HG03558 (cell line): ENCODE results near the gene MIDN.

Source experiments
- ATAC-seq: cut with Tn5 transposase; IDR thresholded peaks from one replicate; pipeline ENCODE4 v1.9.1; 2021; ENCODE audit warnings: moderate number of reproducible peaks; ENCODE audit not compliant: unreplicated experiment; ENCODE audit errors: extremely low read depth

MIDN gene

DNA sequence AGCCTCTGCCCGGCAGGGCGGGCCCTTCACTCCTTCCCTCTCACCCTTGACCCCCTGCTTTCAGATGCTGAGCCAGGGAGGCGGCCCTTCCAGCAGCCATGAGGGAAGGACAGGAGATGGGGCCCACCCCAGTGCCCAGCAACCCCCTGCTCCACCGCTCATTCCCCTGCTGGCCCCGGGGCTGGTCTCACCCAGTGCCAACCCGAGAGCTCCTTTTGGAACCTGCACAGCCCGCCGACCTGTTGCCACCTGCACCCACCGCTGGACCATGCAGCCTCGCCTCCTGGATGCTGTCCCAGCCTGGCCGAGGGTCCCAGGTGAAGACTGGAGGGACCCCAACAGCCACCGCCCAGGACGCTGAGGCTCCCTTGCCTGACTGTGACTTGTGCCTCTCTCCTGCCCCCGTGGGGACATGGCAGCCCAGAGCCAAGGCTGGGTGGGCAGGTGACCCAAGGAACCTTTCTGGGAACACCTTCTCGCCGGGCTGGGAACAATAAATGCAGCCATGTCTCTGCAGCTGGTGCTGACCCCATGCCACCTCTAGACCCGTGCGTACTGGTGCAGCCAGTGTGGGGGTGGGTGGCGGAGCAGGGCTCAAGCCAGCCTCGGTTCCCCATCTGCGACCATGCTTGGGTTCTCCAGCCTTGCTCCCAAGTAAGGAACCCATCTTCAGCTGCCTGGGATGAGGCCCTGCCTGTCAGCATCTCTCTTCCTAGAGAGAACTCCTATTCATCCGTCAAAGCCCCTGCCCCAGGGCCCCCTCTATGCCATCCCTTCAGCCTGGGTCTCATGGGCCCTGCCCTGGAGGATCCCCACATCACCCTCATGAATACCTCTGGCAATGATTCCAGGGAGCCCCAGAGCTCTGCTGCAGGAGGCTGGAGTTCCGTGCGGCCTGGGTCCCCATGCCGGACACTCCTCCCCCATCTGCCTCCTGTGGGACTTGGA is 30.6 kb downstream of the MIDN start:
- ATAC-seq: no peak

DNA sequence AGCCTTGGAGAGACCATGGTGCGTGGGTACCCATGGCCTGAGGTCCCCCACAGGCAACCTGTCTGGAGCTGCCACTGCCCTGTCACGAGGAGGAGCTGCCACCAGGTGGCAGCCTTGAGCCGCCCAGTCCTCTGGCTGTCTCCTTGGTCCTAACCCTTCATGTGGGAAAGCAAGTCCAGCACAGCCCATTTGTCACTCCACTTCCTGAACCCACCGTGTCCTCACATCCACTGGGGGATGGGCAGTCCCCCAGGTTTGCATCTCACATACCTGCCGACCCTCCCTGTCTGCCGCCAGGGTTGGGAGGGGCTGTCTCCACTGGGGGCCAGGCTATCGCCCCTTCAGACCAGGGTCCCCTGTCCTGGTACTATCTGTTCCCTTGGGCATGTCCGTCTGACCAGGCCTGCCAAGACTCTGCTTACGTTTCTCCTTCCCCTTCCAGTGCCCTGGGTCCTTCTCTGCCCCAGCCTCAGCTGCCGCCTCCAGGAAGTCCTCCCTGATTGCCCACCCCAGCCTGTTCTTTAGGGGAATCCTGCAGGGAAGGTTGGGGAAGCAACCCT is 31.5 kb downstream of the MIDN start:
- no peak for ATAC-seq

DNA sequence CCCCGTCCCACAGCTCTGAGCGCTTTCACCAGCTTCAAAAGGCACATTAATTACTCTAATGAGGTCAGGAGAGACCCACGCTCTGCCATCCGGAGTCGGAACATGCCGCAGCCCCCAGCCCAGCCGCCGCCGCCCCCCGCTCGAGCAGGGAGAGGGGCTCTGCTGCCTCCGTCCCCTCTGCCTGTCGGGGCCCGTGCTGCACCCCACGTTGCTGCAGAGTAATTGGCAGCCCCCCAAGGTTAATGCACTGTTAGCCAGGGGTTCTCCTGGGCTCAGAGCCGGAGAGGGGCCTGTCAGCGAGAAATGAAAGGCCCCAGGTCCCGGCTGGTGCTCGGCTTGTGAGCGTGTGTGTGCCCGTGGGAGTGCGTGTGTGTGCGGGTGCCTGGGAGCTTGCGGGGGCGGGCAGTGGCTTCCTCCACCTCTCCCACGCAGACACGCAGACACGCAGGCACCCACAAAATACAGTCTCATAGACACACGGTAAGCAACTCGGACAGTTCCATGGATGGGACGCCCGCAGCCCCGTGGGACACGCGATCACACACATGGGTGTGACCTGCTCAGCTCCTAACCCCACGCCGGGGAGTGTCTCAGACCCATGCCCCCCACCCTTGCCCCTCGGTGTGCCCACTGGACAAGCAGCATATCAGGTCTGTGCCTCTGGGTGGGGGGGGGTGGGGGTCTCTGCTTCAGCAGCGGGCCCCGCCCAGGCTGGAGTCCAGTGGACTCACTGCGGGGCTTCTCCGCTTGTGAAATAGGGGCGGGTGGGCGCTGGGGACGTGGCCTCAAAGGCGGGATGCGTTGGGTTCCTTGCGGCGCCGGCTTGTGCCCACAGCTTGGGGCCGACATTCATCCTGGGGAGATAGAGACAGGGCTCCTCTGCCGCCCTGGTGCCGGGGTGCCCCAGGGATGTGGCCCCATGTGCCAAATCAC is 32.5 kb downstream of the MIDN start:
- ATAC-seq: no peak

DNA sequence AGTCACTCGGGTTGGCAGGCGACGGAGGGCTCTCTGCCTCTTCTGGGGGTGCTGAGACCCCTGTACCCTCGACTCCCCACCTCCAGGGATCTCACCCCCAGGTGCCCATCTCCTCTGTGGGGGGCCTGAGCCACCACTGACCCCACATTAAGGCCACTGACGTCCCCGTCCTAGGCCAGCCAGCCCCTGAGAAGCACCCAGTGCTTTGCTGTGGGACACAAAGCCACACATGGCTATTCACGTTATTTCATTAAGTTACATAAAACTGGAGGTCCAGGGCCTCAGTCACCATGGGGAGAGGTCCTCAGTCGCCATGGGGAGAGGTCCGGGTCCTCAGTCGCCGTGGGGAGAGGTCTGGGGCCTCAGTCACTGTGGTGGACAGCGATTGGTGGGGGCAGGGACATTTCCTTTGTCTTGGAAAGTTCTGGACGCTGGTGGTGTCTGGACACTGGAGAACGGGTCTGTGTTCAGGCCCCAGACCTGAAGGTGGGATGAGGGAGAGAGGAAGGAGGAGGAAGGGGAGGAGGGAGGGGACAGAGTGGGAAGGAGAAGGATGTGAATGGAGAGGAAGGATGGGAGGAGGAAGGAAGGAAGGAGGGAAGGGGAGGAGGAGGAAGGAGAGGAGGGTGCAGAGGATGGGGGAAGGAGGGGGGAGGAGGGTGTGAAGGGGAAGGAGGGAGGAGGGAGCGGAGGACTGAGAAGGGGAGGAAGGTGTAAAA is 33.3 kb downstream of the MIDN start:
- ATAC-seq: no peak

DNA sequence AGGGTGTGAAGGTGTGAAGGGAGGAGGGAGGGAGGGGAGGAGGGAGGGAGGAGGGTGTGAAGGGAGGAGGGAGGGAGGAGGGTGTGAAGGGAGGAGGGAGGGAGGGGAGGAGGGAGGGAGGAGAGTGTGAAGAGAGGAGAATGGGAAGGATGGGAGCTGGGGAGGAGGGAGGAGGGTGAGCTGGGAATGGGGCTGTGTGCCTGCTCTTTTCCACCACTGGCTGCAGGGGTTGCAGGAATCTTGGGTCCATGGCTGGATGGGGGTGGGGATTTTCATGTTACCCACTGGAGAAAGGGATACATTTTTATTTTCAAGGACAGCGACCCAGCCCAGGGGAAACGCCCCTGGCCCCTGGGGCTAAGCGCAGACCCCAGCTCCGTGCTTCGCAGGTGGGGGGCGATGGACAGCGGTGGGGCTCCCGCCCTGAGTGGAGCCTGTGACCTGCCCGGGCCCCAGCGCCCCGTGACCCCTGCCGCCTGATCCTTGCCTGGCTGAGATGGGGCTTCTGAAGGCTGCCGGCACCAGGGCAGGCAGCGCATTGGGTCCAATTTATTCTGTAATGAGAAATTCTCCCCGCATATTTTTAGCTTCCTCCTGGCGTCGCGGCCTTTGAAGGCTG is 34.3 kb downstream of the MIDN start:
- ATAC-seq: no peak

DNA sequence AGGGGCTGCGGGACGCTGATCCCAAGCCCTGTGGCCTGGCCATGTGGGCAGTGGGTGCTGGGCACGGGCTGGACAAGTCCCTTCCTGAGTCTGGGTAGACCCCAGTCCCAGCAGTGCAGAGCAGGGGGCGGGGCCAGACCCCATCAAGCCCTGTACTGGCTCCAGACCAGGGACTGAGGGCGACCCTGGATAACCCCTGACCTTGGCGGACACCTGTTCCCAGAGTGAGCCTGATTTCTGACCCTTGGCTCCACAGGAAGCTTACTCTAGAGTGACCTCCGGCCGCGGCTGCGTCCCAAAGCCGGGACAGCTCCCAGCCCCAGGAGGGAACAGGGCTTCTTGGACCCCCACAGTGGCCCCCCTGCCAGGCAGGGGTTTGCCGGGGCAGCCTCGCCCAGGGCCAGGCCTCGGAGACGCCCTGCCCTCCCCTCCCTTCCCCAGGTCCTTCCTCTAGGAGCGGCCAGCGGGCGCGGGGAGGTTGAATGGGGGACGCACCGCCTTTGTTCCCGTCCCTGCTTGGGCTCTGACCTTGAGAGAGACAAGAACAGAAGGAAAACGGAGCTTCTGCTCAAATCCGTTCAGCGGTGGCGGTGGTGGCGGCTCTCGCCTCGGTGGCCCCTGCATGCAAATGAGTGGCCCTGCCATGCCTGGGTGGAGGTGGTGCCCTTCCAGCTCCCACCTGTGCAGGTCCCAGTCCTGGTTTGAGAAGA is 35.0 kb downstream of the MIDN start:
- no peak for ATAC-seq

DNA sequence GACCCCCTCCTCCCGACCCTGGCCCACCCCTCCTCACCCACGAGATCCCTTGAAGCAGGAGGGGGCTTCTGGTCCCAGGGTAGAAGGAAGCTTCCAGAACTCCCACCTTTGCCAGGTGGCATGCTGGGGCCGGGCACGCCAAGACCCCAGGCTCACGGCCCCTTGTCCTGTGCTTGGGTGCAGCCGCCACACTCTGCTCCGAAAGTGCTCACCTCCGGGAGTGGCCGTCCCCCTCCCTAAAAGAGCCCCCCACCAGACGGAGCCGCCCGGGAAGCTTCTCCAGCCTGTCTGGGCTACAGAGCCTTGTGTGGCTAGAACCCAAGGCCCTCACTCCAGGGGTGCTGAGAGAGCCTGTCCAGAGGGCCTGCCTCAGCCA is 35.5 kb downstream of the MIDN start:
- no peak for ATAC-seq

DNA sequence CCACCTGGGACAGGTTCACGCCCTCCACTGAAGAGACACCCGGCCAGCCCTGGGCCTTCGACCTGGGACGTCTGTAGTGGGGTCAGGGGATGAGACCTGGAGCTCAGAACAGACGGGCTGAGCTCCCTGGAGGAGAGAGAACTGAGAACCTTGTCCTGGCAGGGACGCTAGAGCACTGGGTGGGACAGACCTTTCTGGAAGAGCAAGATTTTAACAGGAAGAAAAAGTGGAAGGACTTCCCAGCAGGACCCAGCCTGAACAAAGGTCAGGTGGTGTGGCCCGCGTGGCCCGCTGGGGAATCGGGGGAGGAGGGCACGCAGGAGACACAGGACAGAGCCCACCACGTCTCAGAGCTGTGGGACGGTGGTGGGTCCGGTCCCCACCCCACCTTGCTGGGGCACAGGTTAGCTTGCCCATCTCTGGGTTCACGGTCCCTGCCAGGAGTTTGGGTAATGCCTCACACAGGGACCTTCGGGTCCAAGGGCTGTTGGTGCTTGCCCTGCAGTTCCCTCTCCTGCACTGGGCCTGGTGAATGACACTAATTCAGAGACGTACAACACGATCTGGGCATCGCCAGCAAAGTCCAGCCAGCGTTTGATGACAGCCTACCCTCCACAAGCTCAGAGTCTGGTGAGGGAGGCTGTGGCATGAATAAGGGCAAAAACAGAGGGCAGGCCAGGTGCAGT is 36.1 kb downstream of the MIDN start:
- ATAC-seq: no peak

DNA sequence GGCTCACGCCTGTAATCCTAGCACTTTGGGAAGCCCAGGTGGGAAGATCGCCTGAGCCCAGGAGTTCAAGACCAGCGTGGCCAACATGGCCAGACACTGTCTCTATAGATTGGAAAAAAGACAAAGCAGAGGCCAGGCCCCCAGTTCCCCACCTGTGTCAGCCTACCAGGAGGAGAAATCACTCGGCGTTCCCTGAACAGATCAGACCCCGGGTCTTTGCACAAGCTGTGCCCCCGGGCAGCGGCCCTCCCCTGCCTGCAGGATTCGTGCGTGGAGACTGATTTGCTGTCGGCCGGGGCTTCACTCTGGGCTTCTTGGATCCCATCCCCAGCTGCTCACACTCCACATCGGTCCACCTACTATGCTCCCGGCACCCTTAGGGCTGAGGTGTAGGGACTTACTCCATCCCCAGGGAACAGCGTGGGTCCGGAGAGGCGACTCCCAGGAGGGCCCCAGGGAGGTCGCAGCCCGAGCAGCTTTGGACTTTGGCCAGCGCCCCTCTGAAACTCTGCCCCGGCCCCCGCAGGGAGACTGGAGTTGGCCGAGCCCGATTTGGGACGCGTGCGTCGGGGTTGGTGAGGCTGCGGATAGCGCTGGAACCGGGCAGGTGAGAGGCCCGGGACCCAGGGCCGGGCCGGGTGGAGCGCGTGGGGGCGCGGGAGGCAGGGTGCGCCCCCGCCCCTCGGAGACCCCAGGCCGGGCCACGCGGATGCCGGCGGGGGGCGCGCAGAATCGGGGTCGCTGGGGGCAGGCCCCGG is 36.8 kb downstream of the MIDN start:
- no peak for ATAC-seq

DNA sequence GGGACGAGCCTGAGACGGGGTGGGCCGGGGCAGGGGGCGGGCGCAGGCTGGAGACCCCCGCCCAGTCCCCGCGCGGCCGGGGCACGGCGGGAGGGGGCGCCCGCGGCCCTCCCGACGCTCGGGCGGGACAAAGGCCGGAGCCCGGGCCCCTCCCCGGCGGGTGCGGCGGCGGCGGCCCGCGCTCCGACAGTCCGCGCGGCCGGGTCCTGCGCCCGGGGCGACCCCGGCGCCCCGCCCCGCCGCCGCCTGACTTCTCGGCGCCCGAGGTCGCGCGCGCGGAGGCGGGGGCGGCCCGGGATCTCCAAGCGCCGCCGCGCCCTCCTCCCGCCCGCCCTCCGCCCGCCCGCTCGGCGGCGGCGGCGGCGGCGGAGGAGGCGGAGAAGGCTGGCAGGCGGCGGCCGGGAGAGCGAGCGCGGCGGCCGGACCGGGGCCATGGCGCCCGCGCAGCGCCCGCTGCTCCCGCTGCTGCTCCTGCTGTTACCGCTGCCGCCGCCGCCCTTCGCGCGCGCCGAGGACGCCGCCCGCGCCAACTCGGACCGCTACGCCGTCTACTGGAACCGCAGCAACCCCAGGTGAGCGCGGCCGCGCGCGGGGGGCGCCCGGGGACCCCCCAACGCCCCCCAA is 37.5 kb downstream of the MIDN start, which contains the start of gene EFNA2:
Gene EFNA2 (plus strand): TSS at position 137 of the 624 bp plus-strand sequence. CDS start 296 bp downstream, at position 433.
- no peak for ATAC-seq

DNA sequence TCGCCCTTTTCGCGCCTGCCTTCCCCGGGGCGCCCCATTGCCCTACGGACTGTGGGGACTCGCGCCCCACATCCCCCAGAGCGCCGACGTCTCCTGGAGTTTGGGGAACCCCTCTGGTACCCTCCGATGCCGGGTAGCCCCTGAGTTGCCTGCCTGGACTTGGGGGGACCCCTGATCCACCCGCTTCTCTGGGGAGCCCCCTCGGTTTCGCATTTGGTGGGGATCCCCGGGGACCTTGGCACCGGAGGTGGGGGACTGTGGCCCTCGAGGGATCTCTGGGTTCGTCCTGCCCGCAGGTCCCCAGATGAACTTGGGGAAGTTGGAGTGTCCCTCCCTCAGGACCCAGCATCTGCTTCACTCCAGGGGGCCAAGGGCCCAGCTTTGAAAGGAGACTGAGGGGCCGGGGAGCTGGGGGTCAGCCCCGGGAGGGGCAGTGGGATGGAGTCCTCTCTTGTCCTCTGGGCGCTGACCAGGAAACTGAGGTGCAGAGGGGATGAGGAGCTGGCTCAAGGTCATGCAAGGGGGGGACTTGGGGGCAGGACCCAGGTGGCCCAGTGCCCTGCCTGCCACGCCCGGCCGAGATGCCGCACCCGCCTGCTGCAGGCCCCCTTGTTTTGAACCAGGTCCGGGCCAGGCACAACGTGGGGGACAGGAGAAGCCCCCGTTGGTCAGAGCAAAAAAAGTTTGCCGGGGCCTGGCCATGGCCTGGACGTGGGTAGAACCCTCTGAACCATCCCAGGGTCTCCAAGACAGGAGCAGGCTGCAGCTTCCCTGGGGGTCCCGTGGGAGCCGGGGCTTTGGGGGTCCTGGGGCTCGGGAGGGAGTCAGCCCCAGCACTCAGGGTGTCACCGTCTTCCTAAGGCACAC is 38.3 kb downstream of the MIDN start:
- no peak for ATAC-seq

DNA sequence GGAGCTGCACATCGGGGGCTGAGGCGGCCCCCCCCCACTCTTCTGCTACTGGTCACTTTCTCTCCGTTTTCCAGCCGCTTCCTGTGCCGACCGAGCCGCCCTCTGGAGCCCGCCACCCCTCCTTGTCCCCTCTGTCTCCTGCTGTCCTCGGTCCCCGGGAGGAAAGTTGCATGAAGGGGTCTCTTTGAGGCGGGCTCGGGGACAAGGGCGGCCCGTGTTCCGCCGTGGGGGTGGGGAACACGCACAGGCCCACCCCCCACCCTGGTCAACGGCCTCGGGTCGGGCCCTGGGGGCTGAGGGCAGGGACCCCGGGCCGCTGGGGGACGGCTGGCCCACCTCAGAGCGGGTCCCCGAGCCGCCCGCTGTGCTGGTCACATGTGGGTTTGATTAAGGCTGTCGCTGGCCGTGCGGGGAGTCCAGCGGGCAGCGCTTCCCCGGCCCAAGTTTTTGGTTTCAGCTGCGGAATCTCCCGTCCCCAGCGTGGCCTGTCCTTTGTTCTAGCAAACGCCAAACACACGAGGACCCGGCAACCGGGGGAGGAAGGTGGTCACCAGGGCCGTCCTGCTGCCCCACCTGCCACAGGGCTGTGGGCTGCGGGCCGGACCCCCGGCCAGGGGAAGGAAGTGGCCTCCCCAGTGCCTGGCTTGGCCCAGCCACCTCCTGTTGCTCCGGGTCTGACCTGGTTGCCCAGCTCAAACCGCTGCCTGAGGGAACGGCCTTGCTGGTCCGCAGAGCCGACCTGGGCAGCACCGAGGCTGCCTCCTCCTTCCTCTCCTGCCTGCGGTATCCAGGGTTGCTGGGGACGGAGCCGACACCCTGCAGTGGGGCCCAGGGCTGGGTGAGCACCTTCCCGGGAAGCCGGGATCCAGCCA is 39.2 kb downstream of the MIDN start:
- ATAC-seq: no peak

DNA sequence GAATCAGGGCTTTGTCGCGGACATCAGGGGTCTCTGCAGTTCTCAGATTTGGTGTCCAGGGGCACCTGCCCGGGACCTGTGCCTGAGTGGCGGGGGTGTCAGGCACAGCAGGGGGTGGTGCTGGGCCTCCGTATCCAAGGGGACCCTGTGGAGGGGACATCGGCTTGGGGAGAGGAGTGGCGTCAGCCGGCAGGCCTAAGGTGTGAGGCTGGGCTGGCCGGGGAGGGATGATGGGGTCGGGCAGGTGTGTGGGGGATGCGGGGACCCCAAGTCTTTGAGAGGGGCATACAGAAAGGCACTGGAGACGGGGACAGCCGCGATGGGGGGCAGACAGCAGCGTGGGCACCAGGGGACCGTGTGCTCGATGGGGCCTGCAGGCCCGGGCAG is 39.8 kb downstream of the MIDN start:
- ATAC-seq: no peak

DNA sequence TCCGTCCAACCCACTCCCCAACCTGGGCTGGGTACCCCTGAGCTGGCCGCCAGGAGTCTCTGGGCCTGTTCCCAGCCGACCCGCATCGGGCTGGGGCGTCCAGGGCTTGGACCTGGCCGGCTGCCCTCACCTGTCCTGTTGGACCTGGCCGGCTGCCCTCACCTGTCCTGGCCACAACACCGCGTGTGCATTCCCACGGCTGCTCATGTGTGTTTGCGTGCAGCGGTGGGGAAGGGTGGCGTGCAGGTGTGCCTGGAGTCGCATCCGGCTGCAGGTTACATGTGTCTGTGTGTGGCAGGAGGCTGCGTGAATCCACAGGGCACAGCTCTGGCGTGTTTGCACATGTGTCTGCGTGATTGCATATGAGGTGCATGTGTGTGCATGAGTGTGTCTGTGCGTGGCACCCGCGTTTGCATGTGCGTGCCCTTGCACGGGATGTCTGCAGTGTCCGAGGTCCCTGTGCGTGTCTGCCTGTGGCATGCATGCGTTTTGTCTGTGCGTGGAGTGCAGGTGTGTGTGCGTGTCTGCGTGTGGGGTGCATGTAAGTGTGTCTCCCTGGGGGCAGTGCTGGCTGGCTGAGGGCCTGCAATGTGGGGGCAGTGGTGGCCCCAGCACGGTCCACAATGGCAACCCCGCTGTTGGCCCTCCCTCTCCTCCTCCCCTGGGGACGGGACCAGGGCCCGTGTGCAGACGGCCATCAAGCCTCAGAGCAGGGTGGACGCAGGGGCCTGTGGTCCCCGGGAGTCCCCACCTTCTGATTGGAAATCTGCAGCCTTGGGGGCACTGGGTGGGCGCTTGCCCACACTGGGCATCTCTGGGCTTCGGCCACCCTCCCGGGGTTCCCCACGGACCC is 40.7 kb downstream of the MIDN start:
- no peak for ATAC-seq

DNA sequence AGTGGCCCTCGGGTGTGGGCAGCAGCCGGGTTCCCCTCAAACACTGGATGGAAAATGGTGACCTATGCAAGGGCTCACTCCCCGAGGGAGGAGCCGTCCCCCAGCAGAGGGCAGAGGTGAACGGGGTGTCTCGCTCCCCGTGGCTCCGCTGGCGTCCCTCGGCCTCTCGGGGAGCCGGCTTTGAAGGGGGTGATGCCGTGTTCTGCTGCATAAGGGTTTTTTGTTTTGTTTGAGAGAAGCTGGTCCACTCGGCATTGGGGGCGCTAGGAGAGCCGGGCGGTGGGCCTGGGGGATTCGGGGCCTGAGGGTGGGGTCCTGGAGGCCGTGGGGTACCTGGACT is 41.3 kb downstream of the MIDN start:
- no peak for ATAC-seq
